Measurements from ENCODE around the gene SDSL.
A peak's percentile ranks its signal among the peaks of the same experiment; 100 is the strongest.

Gene SDSL

GRCh38 chr12:113422886-113423669 lies 898 bp downstream of the SDSL start:
- DNase-seq: no peak

GRCh38 chr12:113424456-113424855 lies 2.3 kb downstream of the SDSL start:
- no peak for DNase-seq

GRCh38 chr12:113424915-113425823 lies 3.0 kb downstream of the SDSL start:
- DNase-seq: no peak

- DNase-seq: no peak
Measured at GRCh38 chr12:113425960-113426453, 3.8 kb downstream of the SDSL start.

GRCh38 chr12:113427882-113428281 lies 5.7 kb downstream of the SDSL start:
- no peak for DNase-seq

GRCh38 chr12:113428482-113428881 lies 6.3 kb downstream of the SDSL start:
- no peak for DNase-seq

- DNase-seq: no peak
Measured at GRCh38 chr12:113432986-113433385, 10.8 kb downstream of the SDSL start.

GRCh38 chr12:113435367-113435766 lies 13.2 kb downstream of the SDSL start:
- no peak for DNase-seq

- DNase-seq: no peak
Measured at GRCh38 chr12:113436586-113436985, 14.4 kb downstream of the SDSL start.

GRCh38 chr12:113436993-113437728 lies 15.0 kb downstream of the SDSL start:
- no peak for DNase-seq

GRCh38 chr12:113437729-113438100 lies 15.5 kb downstream of the SDSL start:
- no peak for DNase-seq

- no peak for DNase-seq
Measured at GRCh38 chr12:113438523-113439300, 16.5 kb downstream of the SDSL start.

GRCh38 chr12:113439301-113439597 lies 17.1 kb downstream of the SDSL start:
- DNase-seq: no peak

- peak; percentile 48 for DNase-seq
Measured at GRCh38 chr12:113439606-113440030, 17.4 kb downstream of the SDSL start.

GRCh38 chr12:113440336-113440735 lies 18.2 kb downstream of the SDSL start:
- DNase-seq: no peak

- DNase-seq: no peak
Measured at GRCh38 chr12:113440947-113441782, 19.0 kb downstream of the SDSL start.

GRCh38 chr12:113443030-113443539 lies 20.9 kb downstream of the SDSL start:
- DNase-seq: no peak

GRCh38 chr12:113445544-113446171 lies 23.5 kb downstream of the SDSL start:
- DNase-seq: no peak

- no peak for DNase-seq
Measured at GRCh38 chr12:113448873-113449272, 26.7 kb downstream of the SDSL start.

- no peak for DNase-seq
Measured at GRCh38 chr12:113449299-113449698, 27.1 kb downstream of the SDSL start.

GRCh38 chr12:113449839-113450238 lies 27.7 kb downstream of the SDSL start:
- no peak for DNase-seq

All from COR-L47 (cell line).